Neural crest cell (in vitro differentiated cells): Measurements from ENCODE around the gene GPC6. TPM values are rescaled to one million over a fixed set of nuclear protein-coding genes. Genes with fewer than 3 reads are reported as not detected.

Experiments
- DNase-seq: peaks from one replicate; pipeline ENCODE4 v3.0.0; 2021; ENCODE audit warnings: low read depth, mixed read lengths, low spot score
- H3K27ac Mint-ChIP-seq: one replicate; pipeline ENCODE4 v1.8.0; 2021; ENCODE audit warnings: mild to moderate bottlenecking, mixed read lengths; ENCODE audit not compliant: unreplicated experiment
- H3K27me3 Mint-ChIP-seq: 2 replicates; pipeline ENCODE4 v1.8.0; 2021; ENCODE audit warnings: low read depth, mild to moderate bottlenecking, mixed read lengths
- H3K36me3 Mint-ChIP-seq: 2 replicates; pipeline ENCODE4 v1.8.0; 2021; ENCODE audit warnings: low read depth, mild to moderate bottlenecking, mixed read lengths
- H3K4me1 Mint-ChIP-seq: 2 replicates; pipeline ENCODE4 v1.8.0; 2021; ENCODE audit warnings: mixed read lengths
- H3K4me3 Mint-ChIP-seq: one replicate; pipeline ENCODE4 v1.8.0; 2021; ENCODE audit warnings: mild to moderate bottlenecking, mixed read lengths
- H3K9me3 Mint-ChIP-seq: 2 replicates; pipeline ENCODE4 v1.8.0; 2021; ENCODE audit warnings: mixed read lengths
- total RNA-seq: library from RNA; stranded (reverse); gene quantifications from 2 replicates; pipeline ENCODE4 v1.2.1, GENCODE V29; 2021
- TF ChIP-seq, protein P1 (sequence below): fragments of 200-600 bp; sonication (generic); conservative IDR thresholded peaks from 2 replicates; pipeline ENCODE4 v1.5.0; 2021; ENCODE audit warnings: antibody characterized with exemption, mild to moderate bottlenecking

Gene GPC6
- total RNA-seq, 1 donor from 2014 or later: 13.4 TPM

DNA sequence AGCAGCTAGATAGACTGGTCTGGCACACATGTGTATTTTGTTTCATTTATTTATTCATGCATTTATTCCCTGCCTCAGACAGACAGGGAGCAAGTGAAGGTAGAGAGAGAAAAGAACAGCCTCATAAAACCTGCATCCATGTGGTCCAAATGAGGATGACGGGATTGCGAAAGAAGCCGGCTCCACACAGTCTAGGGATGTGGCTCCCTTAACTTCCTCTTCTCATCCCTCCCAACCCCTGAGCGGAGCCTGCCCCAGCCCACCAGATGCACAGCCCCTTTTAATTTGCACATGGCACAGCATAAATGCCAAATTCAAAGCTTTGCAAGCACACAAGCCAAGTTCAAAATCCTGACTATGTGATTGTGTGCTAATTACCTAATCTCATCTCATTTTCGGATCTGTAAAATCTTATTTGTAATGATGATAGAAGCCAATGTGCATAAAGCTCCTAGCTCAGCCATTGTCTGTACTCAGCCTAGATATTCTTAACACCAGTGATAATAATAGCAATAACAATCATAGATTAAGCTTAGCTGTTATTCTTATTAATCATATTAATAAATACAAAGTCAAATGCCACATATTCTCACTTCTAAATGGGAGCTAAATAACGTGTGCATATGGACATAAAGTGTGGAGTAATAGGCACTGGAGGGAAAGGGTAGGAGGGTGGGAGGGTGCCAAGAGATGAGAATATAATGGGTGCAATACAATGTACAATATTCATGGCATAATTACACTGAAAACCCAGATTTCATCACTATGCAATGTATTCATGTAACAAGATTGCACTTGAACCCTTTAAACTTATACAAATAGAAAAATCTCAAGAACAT lies 1096.5 kb downstream of the GPC6 start:
- TF ChIP-seq, protein P1, sequence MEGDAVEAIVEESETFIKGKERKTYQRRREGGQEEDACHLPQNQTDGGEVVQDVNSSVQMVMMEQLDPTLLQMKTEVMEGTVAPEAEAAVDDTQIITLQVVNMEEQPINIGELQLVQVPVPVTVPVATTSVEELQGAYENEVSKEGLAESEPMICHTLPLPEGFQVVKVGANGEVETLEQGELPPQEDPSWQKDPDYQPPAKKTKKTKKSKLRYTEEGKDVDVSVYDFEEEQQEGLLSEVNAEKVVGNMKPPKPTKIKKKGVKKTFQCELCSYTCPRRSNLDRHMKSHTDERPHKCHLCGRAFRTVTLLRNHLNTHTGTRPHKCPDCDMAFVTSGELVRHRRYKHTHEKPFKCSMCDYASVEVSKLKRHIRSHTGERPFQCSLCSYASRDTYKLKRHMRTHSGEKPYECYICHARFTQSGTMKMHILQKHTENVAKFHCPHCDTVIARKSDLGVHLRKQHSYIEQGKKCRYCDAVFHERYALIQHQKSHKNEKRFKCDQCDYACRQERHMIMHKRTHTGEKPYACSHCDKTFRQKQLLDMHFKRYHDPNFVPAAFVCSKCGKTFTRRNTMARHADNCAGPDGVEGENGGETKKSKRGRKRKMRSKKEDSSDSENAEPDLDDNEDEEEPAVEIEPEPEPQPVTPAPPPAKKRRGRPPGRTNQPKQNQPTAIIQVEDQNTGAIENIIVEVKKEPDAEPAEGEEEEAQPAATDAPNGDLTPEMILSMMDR: no peak
- peaks cover 3% of the 10 kb centered on the region for H3K36me3 Mint-ChIP-seq
- peaks cover 33% of the 10 kb centered on the region for H3K4me1 Mint-ChIP-seq
- no peak for DNase-seq
- no peaks in the 10 kb centered on the region for H3K27me3 Mint-ChIP-seq
- H3K4me3 Mint-ChIP-seq: no peak overlapping the region
- no peak overlapping the region for H3K27ac Mint-ChIP-seq
- H3K9me3 Mint-ChIP-seq: no peaks in the 10 kb centered on the region

DNA sequence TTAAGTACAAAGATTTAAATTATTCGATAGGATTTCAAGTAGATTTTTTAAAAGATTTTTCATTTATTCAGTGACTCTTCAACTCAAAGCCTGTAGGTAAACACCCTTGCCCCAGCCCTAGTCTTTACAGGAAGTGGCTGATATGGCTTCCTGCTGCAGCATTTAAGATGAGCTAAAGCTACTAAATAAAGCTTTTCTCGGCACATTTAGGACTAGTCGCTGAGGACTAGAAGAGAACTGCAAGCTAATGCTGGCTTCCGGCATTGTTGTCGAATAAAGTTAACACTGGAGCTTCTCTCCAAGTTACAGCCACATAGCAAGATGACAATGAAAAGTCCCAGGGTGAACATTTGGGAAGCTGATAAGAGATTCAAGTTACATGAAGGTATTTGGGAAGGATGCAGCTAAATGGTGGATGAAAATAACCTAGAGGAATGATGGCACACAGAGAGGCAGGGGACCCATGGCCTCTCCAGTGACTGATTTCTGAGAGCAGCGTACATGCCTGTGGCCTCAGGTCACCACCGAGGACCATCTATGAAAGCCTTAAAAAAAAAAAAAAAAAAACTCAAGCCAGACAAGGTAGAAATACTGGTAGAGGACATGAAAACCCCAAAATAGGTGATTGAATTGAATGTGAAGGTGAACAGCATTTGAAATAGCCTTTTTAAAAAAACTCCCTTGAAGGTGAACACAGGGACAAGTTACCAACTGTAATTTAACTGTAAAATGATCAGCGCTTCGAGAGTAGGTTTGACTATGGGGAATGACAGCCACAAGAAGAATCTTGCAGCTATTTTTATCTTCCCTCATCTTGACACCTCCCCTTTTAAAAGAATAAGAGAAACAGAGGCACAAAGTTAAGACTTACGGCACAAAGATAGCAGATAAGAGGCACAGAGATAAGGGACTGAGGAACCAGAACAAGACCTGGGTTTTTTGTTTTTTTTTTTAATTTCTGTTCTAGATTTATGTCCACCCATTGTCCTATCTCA lies 1097.5 kb downstream of the GPC6 start:
- H3K27ac Mint-ChIP-seq: no peak overlapping the region
- DNase-seq: no peak
- H3K36me3 Mint-ChIP-seq: peaks cover 3% of the 10 kb centered on the region
- peaks cover 32% of the 10 kb centered on the region for H3K4me1 Mint-ChIP-seq
- no peaks in the 10 kb centered on the region for H3K9me3 Mint-ChIP-seq
- H3K27me3 Mint-ChIP-seq: no peaks in the 10 kb centered on the region
- H3K4me3 Mint-ChIP-seq: no peak overlapping the region
- TF ChIP-seq, protein P1: no peak

DNA sequence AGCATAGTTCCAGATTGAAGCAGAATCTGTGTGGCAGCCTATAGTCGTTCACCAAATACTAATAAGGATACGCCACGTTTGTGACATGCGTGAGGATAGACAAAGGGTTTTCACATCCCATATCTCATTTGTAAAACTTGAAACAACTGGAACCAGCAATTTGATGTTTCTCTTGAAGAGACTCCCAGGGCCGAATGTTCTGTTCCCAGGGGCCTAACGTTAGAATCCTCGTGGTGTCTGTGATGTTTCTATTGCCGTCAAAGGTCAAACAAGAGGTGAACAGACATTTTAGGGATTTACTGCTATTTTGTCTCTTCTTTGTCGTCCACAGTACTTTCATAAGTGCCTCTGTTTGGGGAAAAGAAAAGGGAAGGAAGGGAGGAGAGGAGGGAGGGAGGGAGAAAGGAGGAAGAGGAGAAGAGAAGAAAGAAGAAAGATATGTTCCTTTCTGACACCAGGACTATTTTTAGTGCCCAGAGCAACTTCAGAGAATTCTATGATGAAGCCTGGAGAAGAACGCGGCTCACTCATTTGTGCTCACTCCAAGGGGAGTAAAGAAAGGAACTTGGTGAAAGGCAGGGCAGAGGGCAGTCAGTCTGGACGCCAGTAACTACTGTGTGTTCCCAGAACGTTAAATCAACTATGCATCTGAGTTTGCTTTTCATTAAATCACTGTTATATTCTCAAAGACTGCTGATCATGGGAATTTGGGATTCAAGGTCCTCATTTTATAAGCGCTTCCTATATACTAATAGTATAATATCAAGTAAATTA lies 1098.3 kb downstream of the GPC6 start:
- Mint-ChIP-seq H3K27me3 (no peaks in the 10 kb centered on the region), H3K27ac (no peak overlapping the region), H3K9me3 (no peaks in the 10 kb centered on the region), H3K36me3 (peaks cover 3% of the 10 kb centered on the region), H3K4me3 (no peak overlapping the region), H3K4me1 (peaks cover 32% of the 10 kb centered on the region)
- no peak for DNase-seq
- TF ChIP-seq, protein P1: no peak

DNA sequence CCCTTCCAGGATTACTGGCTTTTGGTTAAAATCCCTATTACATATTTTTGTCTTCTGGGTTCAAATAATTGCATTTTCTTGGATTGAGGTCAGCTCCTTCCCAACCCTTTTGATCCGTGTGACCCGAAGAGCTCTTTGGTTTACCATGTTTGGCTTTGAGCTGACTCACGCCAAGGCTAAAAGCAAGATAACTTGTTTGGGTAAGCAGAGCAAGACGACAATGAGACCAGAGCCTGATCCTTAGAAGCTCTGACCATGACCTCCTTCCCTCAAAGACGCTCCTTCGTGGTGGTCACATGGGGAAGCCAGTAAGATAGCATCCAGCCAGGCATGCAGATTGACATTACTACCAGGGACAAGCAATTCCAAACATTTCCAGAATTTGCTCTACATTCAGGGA lies 1099.0 kb downstream of the GPC6 start:
- DNase-seq: no peak
- TF ChIP-seq, protein P1: no peak
- Mint-ChIP-seq H3K4me3 (peak overlapping the region; percentile 36), H3K36me3 (peaks cover 3% of the 10 kb centered on the region), H3K27me3 (no peaks in the 10 kb centered on the region), H3K9me3 (no peaks in the 10 kb centered on the region), H3K27ac (no peak overlapping the region), H3K4me1 (peaks cover 32% of the 10 kb centered on the region)

DNA sequence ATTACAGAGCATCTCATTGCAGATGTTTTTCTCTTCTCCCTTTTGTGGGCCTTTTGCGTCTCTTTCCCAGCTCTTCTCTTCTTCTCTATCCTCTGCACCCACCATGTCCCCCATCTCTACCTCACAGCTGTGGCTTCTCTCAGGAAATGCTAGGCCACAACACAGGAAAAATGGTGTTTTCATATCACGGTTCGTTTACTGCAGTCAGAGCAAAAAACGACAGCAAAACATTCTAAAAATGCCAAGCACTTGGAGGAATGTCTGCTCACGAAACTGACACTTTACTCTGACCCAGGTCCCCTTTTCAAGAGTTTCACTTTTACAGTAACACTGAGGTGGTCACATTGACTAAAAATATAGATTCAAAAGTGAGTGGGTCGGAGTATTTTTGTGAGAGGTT lies 1100.7 kb downstream of the GPC6 start:
- peaks cover 3% of the 10 kb centered on the region for H3K36me3 Mint-ChIP-seq
- H3K9me3 Mint-ChIP-seq: no peaks in the 10 kb centered on the region
- H3K4me1 Mint-ChIP-seq: peaks cover 32% of the 10 kb centered on the region
- H3K27me3 Mint-ChIP-seq: no peaks in the 10 kb centered on the region
- H3K4me3 Mint-ChIP-seq: no peak overlapping the region
- TF ChIP-seq, protein P1: no peak
- no peak overlapping the region for H3K27ac Mint-ChIP-seq
- no peak for DNase-seq
